Upper lobe of right lung (tissue), 1 donor: Measurements from ENCODE around the gene FZD10. TPM values are rescaled to one million over a fixed set of nuclear protein-coding genes. Genes with fewer than 3 reads are reported as not detected.

Experiments
- ATAC-seq: fragments of 200-7000 bp; cut with Tn5 transposase; one replicate; pipeline ENCODE4 v1.9.1; 2020; ENCODE audit warnings: mild to moderate bottlenecking, moderate library complexity
- DNase-seq: peaks from one replicate; pipeline ENCODE4 v3.0.0-alpha.2; 2020
- H3K27ac ChIP-seq: fragments of 200-600 bp; one replicate; pipeline ENCODE4 v1.8.0; 2022
- H3K27me3 ChIP-seq: fragments of 200-600 bp; one replicate; pipeline ENCODE4 v1.8.0; 2022; ENCODE audit warnings: mild to moderate bottlenecking
- H3K36me3 ChIP-seq: fragments of 200-600 bp; one replicate; pipeline ENCODE4 v1.8.0; 2022
- H3K4me1 ChIP-seq: fragments of 200-600 bp; one replicate; pipeline ENCODE4 v1.8.0; 2022
- H3K4me3 ChIP-seq: fragments of 200-600 bp; one replicate; pipeline ENCODE4 v1.8.0; 2022; ENCODE audit warnings: mild to moderate bottlenecking
- H3K9me3 ChIP-seq: fragments of 200-600 bp; one replicate; pipeline ENCODE4 v1.8.0; 2022
- intact Hi-C: fragments of 100-400 bp; cut with DNase I; formaldehyde crosslinking; loops from one replicate; pipeline ENCODE4 v1.11.0; 2022
- total RNA-seq: library from RNA; stranded (reverse); fragmentation: NEBNext Ultra II Directional; extraction: Animal tissue kit (Norgen Biotek cat#: 25700); gene quantifications from one replicate; pipeline ENCODE4 v1.2.1, GENCODE V29; 2021
- TF ChIP-seq, protein P1 (sequence below): fragments of 200-600 bp; IDR thresholded peaks from one replicate; pipeline ENCODE4 v1.8.0; 2022; ENCODE audit warnings: antibody characterized with exemption
- donor health status: DM: no; HTN: yes; CAD: no; lungs with severe emphysema.

The FZD10 gene
- total RNA-seq, 1 donor from 2014 or later = 0.84 TPM

DNA sequence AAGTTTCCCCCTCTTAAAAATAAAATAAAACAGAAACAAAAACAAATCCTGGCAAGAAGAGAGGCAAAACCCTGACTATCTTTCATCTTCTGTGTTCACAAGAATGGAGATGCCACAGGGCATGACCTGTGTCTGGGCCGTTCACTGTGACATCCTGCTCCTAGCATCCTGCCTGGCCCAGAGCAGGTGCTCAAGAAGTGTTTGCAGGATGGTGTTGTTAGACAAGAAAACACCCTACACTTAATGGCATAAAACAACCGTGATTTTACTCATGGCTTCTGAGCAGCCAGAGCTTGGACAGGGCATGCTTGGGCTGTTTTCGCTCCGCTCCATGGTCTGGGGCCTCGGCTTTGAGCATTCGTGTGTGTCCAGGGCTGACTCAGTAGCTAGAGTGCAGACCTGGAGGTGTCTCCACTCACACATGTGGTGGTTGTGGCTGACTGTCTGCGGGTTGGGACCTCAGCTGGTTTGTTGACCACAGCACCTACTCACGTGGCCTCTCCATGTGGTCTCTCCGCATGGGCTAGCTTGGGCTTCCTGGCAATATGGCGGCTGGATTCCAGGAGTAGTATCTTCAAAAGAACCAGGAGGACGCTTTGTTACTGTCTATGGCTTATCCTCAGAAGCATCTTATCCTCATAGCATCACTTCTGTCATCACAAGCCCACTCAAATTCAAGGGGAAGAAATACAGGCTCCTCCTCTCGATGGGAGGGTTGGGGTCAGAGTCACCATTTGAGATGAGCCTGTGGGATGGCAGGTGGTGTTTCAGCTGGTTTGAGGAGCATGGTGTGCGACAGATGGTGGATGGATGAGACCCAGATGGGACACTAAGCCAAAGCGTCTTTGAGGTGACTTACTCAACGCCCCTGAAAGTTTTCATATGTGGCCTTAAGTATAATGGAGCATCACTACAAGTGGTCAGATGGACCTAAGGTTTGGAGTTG is 33.2 kb upstream of the FZD10 start:
- Histone ChIP-seq H3K4me1 (no peaks in the 10 kb centered on the region), H3K27ac (no peak overlapping the region), H3K4me3 (no peak overlapping the region), H3K9me3 (no peaks in the 10 kb centered on the region), H3K27me3 (no peaks in the 10 kb centered on the region), H3K36me3 (no peaks in the 10 kb centered on the region)
- intact Hi-C loops = no loop called here
- ATAC-seq (no peak), DNase-seq (no peak)
- TF ChIP-seq, protein P1, sequence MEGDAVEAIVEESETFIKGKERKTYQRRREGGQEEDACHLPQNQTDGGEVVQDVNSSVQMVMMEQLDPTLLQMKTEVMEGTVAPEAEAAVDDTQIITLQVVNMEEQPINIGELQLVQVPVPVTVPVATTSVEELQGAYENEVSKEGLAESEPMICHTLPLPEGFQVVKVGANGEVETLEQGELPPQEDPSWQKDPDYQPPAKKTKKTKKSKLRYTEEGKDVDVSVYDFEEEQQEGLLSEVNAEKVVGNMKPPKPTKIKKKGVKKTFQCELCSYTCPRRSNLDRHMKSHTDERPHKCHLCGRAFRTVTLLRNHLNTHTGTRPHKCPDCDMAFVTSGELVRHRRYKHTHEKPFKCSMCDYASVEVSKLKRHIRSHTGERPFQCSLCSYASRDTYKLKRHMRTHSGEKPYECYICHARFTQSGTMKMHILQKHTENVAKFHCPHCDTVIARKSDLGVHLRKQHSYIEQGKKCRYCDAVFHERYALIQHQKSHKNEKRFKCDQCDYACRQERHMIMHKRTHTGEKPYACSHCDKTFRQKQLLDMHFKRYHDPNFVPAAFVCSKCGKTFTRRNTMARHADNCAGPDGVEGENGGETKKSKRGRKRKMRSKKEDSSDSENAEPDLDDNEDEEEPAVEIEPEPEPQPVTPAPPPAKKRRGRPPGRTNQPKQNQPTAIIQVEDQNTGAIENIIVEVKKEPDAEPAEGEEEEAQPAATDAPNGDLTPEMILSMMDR = no peak

DNA sequence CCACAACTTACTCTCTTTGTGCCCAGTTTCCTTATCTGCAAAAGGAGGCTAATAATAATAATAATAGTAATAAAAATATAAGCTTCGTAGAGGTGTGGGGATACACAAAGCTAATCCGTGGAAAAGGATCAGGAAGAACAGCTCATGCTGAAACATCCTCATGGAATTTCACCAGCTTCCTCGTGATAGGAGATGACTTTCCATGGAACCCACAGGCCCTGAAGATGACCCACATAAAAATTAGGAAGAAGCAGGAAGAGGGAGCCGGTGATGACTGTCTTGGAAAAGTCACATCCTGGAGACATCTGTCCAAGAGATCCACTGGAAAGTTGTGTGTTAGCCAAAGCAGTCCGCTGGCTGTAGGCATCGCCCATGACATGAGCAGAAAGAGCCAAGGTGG is 31.9 kb upstream of the FZD10 start:
- Histone ChIP-seq H3K27me3 (no peaks in the 10 kb centered on the region), H3K36me3 (no peaks in the 10 kb centered on the region), H3K4me3 (no peak overlapping the region), H3K9me3 (no peaks in the 10 kb centered on the region), H3K27ac (no peak overlapping the region), H3K4me1 (no peaks in the 10 kb centered on the region)
- ATAC-seq = no peak
- DNase-seq = no peak
- intact Hi-C loops = no loop called here
- TF ChIP-seq, protein P1 = no peak

DNA sequence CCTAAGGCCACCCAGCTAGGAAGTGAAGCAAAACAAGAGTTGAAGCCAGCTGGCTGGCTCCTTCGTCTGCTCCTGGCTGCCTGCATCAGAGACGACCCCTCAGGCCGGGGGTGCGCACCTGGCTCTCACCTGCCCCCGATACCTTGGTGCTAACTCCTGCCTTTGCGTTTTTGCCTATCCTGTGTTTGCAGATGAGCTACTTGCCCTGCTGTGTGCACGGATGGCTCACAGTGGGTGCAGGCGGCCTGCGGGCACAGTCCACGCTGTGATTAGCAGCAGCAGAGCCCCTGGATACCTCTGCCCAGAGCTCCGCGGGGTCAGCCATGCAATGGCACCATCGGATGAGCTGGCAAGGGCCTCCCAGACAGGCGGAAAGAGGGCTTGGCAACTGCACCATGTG is 31.2 kb upstream of the FZD10 start:
- intact Hi-C loops = no loop called here
- Histone ChIP-seq H3K4me1 (no peaks in the 10 kb centered on the region), H3K27me3 (no peaks in the 10 kb centered on the region), H3K9me3 (no peaks in the 10 kb centered on the region), H3K36me3 (no peaks in the 10 kb centered on the region), H3K27ac (no peak overlapping the region), H3K4me3 (no peak overlapping the region)
- no peak for ATAC-seq
- DNase-seq = no peak
- TF ChIP-seq, protein P1 = no peak

DNA sequence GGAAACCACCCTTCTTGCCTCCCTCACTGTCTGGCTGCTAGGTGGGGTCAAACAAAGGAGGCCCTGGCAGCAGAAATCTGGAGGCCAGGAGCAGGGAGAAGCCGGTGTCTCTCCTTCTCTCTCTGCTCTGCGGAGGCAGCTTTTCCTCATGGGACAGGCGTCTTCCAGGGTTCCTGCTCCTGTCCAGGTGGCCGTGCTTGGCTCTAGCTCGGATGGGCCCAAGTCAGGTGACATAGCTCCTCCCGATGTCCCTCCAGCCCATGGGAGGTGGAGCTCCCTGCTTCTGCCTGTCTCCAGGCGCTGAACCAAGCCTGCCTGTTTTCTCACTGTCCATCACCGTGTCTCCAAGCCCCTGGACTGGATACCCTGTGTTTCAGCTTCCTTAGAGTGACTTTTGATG is 30.5 kb upstream of the FZD10 start:
- H3K36me3 ChIP-seq = no peaks in the 10 kb centered on the region
- ATAC-seq (no peak), DNase-seq (no peak)
- intact Hi-C loops = no loop called here
- H3K27me3 ChIP-seq = no peaks in the 10 kb centered on the region
- no peak overlapping the region for H3K27ac ChIP-seq
- H3K4me1 ChIP-seq = no peaks in the 10 kb centered on the region
- no peak overlapping the region for H3K4me3 ChIP-seq
- TF ChIP-seq, protein P1 = no peak
- no peaks in the 10 kb centered on the region for H3K9me3 ChIP-seq

DNA sequence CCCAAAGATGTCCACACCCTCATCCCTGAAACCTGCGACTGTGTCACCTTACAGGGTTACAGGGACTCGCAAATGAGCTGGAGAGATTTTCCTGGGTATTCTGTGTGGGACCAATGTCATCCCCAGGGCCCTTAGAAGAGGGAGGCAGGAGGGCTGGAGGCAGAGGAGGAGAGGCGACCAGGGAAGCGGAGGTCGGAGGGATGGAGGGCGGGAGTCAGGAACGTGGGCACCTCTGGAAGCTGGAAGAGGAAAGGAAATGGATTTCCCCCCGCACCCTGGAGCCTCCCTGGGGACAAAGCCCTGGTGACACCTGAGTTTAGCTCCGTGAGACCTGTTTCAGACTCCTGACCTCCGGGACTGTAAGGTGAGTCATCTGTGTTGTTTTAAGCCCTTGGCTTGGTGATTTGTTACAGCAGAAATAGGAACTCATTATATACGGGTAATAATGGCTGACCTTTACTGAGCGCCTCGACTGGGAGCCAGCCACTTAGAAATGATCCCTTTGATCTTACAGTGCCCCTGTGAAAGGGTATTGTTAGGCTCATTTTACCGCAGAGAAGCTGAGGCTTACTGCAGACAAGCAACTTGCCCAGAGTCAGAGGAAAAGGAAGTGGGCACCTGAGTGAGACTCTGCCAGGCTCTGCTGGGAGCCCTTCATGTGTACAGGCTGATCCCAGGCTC is 29.3 kb upstream of the FZD10 start:
- TF ChIP-seq, protein P1 = no peak
- Histone ChIP-seq H3K27me3 (no peaks in the 10 kb centered on the region), H3K4me3 (no peak overlapping the region), H3K9me3 (no peaks in the 10 kb centered on the region), H3K36me3 (no peaks in the 10 kb centered on the region), H3K4me1 (no peaks in the 10 kb centered on the region), H3K27ac (no peak overlapping the region)
- no peak for DNase-seq
- ATAC-seq = no peak
- intact Hi-C loops = no loop called here
